K562 (cell line): ENCODE data around the gene ZCCHC24. TPM values are rescaled to one million over a fixed set of nuclear protein-coding genes. Genes with fewer than 3 reads are reported as not detected.

Experiments used
- ADNP ChIP-seq: fragments of 200-800 bp; sonication (Bioruptor generic); IDR thresholded peaks from 2 replicates; pipeline ENCODE4 v1.6.1; 2016; ENCODE audit warnings: missing genetic modification characterization, missing compliant biosample characterization
- CTCFL ChIP-seq: IDR thresholded peaks from 2 replicates; pipeline ENCODE4 v1.6.1; 2011; ENCODE audit warnings: borderline replicate concordance, low read depth, mild to moderate bottlenecking, moderate library complexity, low read length; ENCODE audit not compliant: insufficient read depth, poor library complexity, severe bottlenecking
- FOXO4 ChIP-seq: fragments of 450-650 bp; formaldehyde crosslinking; IDR thresholded peaks from 2 replicates; pipeline ENCODE4 v1.4.0; 2020; ENCODE audit warnings: mild to moderate bottlenecking, moderate library complexity
- GABPB2 ChIP-seq: fragments of 250-450 bp; sonication (Bioruptor Pico); conservative IDR thresholded peaks from 2 replicates; pipeline ENCODE4 v1.5.1; 2021; ENCODE audit warnings: mild to moderate bottlenecking
- MEF2D ChIP-seq: conservative IDR thresholded peaks from 2 replicates; pipeline ENCODE4 v1.6.1; 2016; ENCODE audit warnings: low read depth, missing genetic modification characterization, missing compliant biosample characterization
- MNT ChIP-seq, 2 experiments: fragments of 450-650 bp; conservative IDR thresholded peaks; 2 replicates each; pipeline ENCODE4 v1.6.1; 2017; ENCODE audit warnings: mild to moderate bottlenecking in 2 of 2, moderate library complexity in 2 of 2
- POLR2A ChIP-seq: fragments of 450-650 bp; conservative IDR thresholded peaks from 2 replicates; pipeline ENCODE4 v1.6.1; 2016
- POU5F1 ChIP-seq: fragments of 150-350 bp; IDR thresholded peaks from 2 replicates; pipeline ENCODE4 v1.6.1; 2014; ENCODE audit warnings: borderline replicate concordance, low read length, low read depth, mild to moderate bottlenecking; ENCODE audit not compliant: partially characterized antibody
- PTTG1 ChIP-seq: fragments of 450-650 bp; IDR thresholded peaks from 2 replicates; pipeline ENCODE4 v1.6.1; 2016; ENCODE audit warnings: low read depth, mild to moderate bottlenecking, missing genetic modification characterization, missing compliant biosample characterization
- SMARCA4 ChIP-seq: fragments of 450-650 bp; IDR thresholded peaks from 2 replicates; pipeline ENCODE4 v1.6.1; 2016
- SREBF2 ChIP-seq: sonication (generic); formaldehyde crosslinking; IDR thresholded peaks from 2 replicates; pipeline ENCODE4 v1.4.0; 2020; ENCODE audit warnings: mild to moderate bottlenecking, missing genetic modification reagents
- WHSC1 ChIP-seq: IDR thresholded peaks from one replicate; pipeline ENCODE4 v1.6.1; 2012; ENCODE audit warnings: low read length, control low read depth, inconsistent platforms
- ZNF165 ChIP-seq: fragments of 250-450 bp; sonication (Bioruptor Pico); IDR thresholded peaks from 2 replicates; pipeline ENCODE4 v1.4.0; 2020; ENCODE audit warnings: borderline replicate concordance
- ZNF175 ChIP-seq: fragments of 200-800 bp; sonication (Bioruptor generic); IDR thresholded peaks from 2 replicates; pipeline ENCODE4 v1.6.1; 2016; ENCODE audit warnings: low read depth, mild to moderate bottlenecking, missing genetic modification characterization, missing compliant biosample characterization
- ZNF184 ChIP-seq: sonication (generic); formaldehyde crosslinking; IDR thresholded peaks from 2 replicates; pipeline ENCODE4 v1.5.0; 2020; ENCODE audit warnings: missing genetic modification reagents
- ZNF354B ChIP-seq: fragments of 250-450 bp; sonication (Bioruptor Pico); IDR thresholded peaks from 2 replicates; pipeline ENCODE4 v1.4.0; 2020
- ZNF436 ChIP-seq: fragments of 250-450, 450-650 bp; sonication (Bioruptor Pico); formaldehyde crosslinking; IDR thresholded peaks from 2 replicates; pipeline ENCODE4 v1.7.0; 2020; ENCODE audit warnings: mild to moderate bottlenecking
- ZNF766 ChIP-seq: fragments of 200-800 bp; sonication (Bioruptor generic); conservative IDR thresholded peaks from 2 replicates; pipeline ENCODE4 v1.6.1; 2016; ENCODE audit warnings: missing genetic modification characterization, missing compliant biosample characterization
- polyA plus RNA-seq, 8 experiments: library from polyadenylated mRNA; depleted of rRNA in 4 of 8; stranded (reverse) in 5 of 8; unstranded in 3 of 8; fragments of >200 nt; fragmentation: Nextera tagmentation in 2 of 8; fragmentation: Illumina TruSeq in 1 of 8; extraction: Ambion mirVana in 2 of 8; extraction: Trizol in 1 of 8; gene quantifications; 2 replicates each; pipeline versions ENCODE4 v1.2.1 to v1.2.3, GENCODE V29; 2011 to 2014; ENCODE audit warnings: inconsistent platforms in 1 of 8, missing spikeins in 1 of 8
- total RNA-seq, 7 experiments: library from RNA; depleted of rRNA in 6 of 7; stranded (reverse); fragments of >200 nt in 6 of 7; fragmentation: Illumina TruSeq in 2 of 7; extraction: Trizol in 2 of 7; gene quantifications; 2 replicates each; pipeline versions ENCODE4 v1.2.1 to v1.2.3, GENCODE V29; 2011 to 2021; ENCODE audit warnings: low replicate concordance in 1 of 7
- TF ChIP-seq, protein P1 (sequence below): fragments of 200-800 bp; sonication (Bioruptor generic); IDR thresholded peaks from 2 replicates; pipeline ENCODE4 v1.6.1; 2017; ENCODE audit warnings: missing genetic modification characterization, missing compliant biosample characterization

ZCCHC24 gene
- total and polyA plus RNA-seq, 9 of the 15 experiments (the other 6 are each of a cell fraction or from before 2014, with no cell fraction given): 0.84 to 11.0 (median 4.6) TPM

- peak; percentile 81 for TF ChIP-seq CTCFL
- TF ChIP-seq ZNF436 (CRISPR knock-in tag): no peak
- no peak for TF ChIP-seq ZNF184
- TF ChIP-seq FOXO4 (CRISPR knock-in tag): 0 out of 2 replicates have a peak, but pooled peaks have one; percentile 34
- TF ChIP-seq MEF2D: no peak
- no peak for TF ChIP-seq ZNF175
- TF ChIP-seq POLR2A: peak; percentile 72; the same call in 1 of the 2 replicates
- TF ChIP-seq GABPB2 (CRISPR knock-in tag): no peak
- TF ChIP-seq, protein P1, sequence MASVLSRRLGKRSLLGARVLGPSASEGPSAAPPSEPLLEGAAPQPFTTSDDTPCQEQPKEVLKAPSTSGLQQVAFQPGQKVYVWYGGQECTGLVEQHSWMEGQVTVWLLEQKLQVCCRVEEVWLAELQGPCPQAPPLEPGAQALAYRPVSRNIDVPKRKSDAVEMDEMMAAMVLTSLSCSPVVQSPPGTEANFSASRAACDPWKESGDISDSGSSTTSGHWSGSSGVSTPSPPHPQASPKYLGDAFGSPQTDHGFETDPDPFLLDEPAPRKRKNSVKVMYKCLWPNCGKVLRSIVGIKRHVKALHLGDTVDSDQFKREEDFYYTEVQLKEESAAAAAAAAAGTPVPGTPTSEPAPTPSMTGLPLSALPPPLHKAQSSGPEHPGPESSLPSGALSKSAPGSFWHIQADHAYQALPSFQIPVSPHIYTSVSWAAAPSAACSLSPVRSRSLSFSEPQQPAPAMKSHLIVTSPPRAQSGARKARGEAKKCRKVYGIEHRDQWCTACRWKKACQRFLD (CRISPR knock-in tag): no peak; the same call in 1 of the 2 replicates
- TF ChIP-seq ZNF766 (CRISPR knock-in tag): 0 out of 2 replicates have a peak, but pooled peaks have one; percentile 17
- no peak for TF ChIP-seq ADNP
- no peak for TF ChIP-seq SMARCA4
- no peak for TF ChIP-seq ZNF165
- TF ChIP-seq WHSC1: no peak
- no peak for TF ChIP-seq POU5F1
- TF ChIP-seq PTTG1 (tag): no peak
- no peak; a peak in 1 of 4 replicates for TF ChIP-seq MNT (conservative IDR thresholded peaks at IDR 0.05)
- no peak for TF ChIP-seq SREBF2 (CRISPR knock-in tag)
- no peak for TF ChIP-seq ZNF354B (CRISPR knock-in tag)
These were observed 98.1 kb downstream of the ZCCHC24 start, which contains the start of gene PPIF (continued) for GRCh38 chr10:79347226-79347893.
